ENCODE data around the gene ZNF433. TPM values are rescaled to one million over a fixed set of nuclear protein-coding genes. Genes with fewer than 3 reads are reported as not detected.
"Not testable (repeated sequence)": the region's sequence is repeated elsewhere in the genome, so short reads cannot be mapped to it uniquely, and the experiment has no call there.

ZNF433 gene
- total RNA-seq, 1 donor from 2014 or later: 3.7 TPM

DNA sequence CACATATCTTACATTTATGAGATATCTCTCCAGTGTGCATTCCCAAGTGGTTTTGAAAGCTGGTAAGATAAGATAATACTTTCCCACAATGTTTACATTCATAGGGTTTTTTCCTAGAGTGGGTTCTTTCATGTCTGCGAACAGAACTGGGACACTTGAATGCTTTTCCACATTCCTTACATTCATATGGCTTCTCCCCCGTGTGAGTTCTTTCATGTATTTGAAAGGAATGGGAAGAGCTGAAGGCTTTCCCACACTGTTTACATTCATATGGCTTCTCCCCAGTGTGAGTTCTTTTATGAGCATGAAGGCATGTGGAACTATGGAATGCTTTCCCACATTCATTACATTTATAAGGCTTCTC, 19.7 kb downstream of the ZNF433 start:
- no peaks in the 10 kb centered on the region for H3K27me3 ChIP-seq
- intact Hi-C loops (cut with DNase I): no loop called here
- H3K36me3 ChIP-seq: peaks cover 0 to 67% of the 10 kb centered on the region in 2 donors
- peaks cover 57% of the 10 kb centered on the region for H3K9me3 ChIP-seq
- no peak overlapping the region for H3K4me3 ChIP-seq
- TF ChIP-seq, protein P1, sequence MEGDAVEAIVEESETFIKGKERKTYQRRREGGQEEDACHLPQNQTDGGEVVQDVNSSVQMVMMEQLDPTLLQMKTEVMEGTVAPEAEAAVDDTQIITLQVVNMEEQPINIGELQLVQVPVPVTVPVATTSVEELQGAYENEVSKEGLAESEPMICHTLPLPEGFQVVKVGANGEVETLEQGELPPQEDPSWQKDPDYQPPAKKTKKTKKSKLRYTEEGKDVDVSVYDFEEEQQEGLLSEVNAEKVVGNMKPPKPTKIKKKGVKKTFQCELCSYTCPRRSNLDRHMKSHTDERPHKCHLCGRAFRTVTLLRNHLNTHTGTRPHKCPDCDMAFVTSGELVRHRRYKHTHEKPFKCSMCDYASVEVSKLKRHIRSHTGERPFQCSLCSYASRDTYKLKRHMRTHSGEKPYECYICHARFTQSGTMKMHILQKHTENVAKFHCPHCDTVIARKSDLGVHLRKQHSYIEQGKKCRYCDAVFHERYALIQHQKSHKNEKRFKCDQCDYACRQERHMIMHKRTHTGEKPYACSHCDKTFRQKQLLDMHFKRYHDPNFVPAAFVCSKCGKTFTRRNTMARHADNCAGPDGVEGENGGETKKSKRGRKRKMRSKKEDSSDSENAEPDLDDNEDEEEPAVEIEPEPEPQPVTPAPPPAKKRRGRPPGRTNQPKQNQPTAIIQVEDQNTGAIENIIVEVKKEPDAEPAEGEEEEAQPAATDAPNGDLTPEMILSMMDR (IDR thresholded peaks at IDR 0.05): no peak
- TF ChIP-seq POLR2AphosphoS5 (IDR thresholded peaks at IDR 0.05; ENCODE audit: insufficient read depth in 1 of 2, low read depth in 1 of 2): no peak
- no peak for TF ChIP-seq POLR2A (IDR thresholded peaks at IDR 0.05)
- DNase-seq (ENCODE audit: extremely low spot score in 2 of 2): no peak
- H3K27ac ChIP-seq: no peak overlapping the region
- H3K4me1 ChIP-seq: no peaks in the 10 kb centered on the region

DNA sequence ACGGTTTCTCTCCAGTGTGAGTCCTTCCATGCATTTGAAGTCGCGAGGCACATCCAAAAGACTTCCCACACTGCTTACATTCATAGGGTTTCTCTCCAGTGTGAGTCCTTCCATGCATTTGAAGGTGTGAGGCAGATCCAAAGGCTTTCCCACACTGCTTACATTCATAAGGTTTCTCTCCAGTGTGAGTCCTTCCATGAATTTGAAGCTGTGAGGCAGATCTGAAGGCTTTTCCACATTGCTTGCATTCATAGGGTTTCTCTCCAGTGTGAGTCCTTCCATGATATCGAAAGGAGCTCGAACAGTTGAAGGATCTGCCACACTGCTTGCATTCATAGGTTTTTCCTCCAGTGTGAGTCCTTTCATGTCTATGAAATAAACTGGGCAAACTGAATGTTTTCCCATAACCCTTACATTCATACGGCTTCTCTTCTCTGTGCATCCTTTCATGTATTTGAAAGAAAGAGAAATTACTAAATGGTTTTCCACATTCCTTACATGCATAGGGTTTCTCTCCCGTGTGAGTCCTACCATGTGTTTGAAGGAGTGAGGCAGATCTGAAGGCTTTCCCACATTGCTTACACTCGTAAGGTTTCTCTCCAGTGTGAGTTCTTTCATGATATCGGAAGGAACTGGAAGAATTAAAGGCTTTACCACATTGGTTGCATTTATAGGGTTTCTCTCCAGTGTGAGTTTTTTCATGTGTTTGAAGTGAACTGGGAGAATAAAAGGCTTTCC, 20.3 kb downstream of the ZNF433 start:
- Histone ChIP-seq H3K27me3 (no peaks in the 10 kb centered on the region), H3K4me1 (no peaks in the 10 kb centered on the region), H3K36me3 (peaks cover 0 to 67% of the 10 kb centered on the region in 2 donors), H3K27ac (no peak overlapping the region), H3K4me3 (no peak overlapping the region), H3K9me3 (peaks cover 57% of the 10 kb centered on the region)
- no peak for DNase-seq (ENCODE audit: extremely low spot score in 2 of 2)
- intact Hi-C loops (cut with DNase I): no loop called here
- TF ChIP-seq POLR2A (IDR thresholded peaks at IDR 0.05): no peak
- no peak for TF ChIP-seq POLR2AphosphoS5 (IDR thresholded peaks at IDR 0.05; ENCODE audit: insufficient read depth in 1 of 2, low read depth in 1 of 2)
- TF ChIP-seq, protein P1 (IDR thresholded peaks at IDR 0.05): no peak

DNA sequence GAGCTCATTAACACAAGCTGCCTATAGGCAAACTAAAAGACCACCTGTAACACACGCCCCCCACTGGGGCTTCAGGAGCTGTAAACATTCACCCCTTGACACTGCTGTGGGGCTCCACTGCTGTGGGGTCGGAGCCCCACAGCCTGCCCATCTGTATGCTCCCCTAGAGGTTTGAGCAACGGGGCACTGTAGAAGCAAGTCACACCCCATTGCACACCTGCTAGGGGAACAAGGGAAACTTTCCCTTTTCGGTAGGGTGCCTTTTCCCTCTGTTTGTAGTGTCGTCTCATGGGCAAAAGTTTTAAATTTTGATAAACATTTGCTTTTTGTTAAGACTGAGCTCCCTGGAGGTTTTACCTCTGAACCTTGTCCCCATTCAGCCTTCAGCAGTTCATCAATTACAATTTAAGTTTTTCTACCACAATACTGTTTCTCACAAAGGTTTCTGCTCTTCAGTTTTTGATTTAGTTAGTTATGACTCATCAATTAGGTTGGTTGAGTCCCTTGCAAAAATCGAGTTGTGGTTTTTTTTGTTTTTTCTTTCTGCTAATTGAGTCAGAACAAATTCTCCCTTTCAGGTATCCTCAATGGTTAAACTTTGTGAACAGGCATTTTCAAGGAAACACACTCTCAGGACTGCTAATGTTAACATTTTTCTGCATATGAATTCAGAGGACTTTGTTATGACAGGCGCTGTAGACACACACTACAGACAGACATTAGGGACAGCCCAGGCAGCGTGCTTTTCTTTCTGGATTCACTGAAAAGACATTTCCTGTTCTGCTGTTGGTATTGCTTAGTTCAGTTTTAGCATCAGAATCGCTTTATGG, 35.1 kb downstream of the ZNF433 start:
- no peak for DNase-seq (ENCODE audit: extremely low spot score in 2 of 2)
- no peak overlapping the region for H3K4me3 ChIP-seq
- H3K9me3 ChIP-seq: no peaks in the 10 kb centered on the region
- H3K36me3 ChIP-seq: peaks cover 0 to 6% of the 10 kb centered on the region in 2 donors
- H3K4me1 ChIP-seq: no peaks in the 10 kb centered on the region
- H3K27me3 ChIP-seq: no peaks in the 10 kb centered on the region
- no peak overlapping the region for H3K27ac ChIP-seq
- intact Hi-C loops (cut with DNase I): no loop called here
- TF ChIP-seq POLR2A (IDR thresholded peaks at IDR 0.05): no peak
- no peak for TF ChIP-seq POLR2AphosphoS5 (IDR thresholded peaks at IDR 0.05; ENCODE audit: insufficient read depth in 1 of 2, low read depth in 1 of 2)
- TF ChIP-seq, protein P1 (IDR thresholded peaks at IDR 0.05): no peak

DNA sequence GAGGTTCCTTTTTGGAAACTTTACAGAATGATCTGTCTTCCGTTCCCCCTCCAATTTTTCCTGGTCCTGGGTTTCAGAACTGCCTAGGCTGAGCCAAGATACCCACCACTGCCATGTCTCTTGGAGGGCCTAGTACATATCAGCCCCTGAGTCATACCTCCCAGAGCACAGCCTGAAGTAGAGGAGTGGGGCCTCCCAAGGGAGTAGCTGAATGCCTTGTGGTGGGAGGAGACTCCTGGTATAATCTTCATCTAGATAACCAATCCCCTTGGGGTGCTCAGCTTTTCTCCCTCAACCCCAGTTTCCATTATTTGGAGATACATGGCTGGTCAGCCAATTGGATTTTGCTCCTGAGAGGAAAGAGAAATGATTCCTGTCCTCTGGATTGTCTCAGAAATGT, 40.3 kb downstream of the ZNF433 start:
- no peaks in the 10 kb centered on the region for H3K36me3 ChIP-seq
- no peaks in the 10 kb centered on the region for H3K27me3 ChIP-seq
- TF ChIP-seq POLR2AphosphoS5 (IDR thresholded peaks at IDR 0.05; ENCODE audit: insufficient read depth in 1 of 2, low read depth in 1 of 2) (no peak), POLR2A (IDR thresholded peaks at IDR 0.05) (no peak)
- TF ChIP-seq, protein P1 (IDR thresholded peaks at IDR 0.05): no peak
- H3K9me3 ChIP-seq: no peaks in the 10 kb centered on the region
- DNase-seq (ENCODE audit: extremely low spot score in 2 of 2): no peak
- no peak overlapping the region for H3K4me3 ChIP-seq
- intact Hi-C loops (cut with DNase I): no loop called here
- no peak overlapping the region for H3K27ac ChIP-seq
- no peaks in the 10 kb centered on the region for H3K4me1 ChIP-seq

DNA sequence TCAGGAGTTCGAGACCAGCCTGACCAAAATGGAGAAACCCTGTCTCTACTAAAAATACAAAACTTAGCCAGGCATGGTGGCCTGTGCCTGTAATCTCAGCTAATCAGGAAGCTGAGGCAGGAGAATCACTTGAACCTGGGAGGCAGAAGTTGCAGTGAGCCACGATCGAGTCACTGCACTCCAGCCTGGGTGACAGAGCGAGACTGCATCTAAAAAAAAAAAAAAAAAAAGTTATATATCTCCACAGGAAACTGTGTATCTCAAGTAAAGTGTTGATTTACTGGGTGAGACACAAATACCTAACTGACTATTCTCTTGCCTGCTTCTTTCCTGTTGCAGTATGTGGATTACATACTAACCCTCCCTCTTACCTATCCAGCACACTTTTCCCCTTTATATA, 43.6 kb downstream of the ZNF433 start:
- H3K27ac ChIP-seq; DNase-seq (ENCODE audit: extremely low spot score in 2 of 2); H3K36me3 ChIP-seq; H3K4me1 ChIP-seq; H3K4me3 ChIP-seq; H3K9me3 ChIP-seq; H3K27me3 ChIP-seq; intact Hi-C loops (cut with DNase I): not testable (repeated sequence)

Measured in vagina (tissue), 2 donors.